Neuronal stem cell (in vitro differentiated cells): Measurements from ENCODE around the gene NAT16.

Source experiments
- DNase-seq: peaks from one replicate; pipeline ENCODE4 v3.0.0-alpha.2; 2013; ENCODE audit warnings: low spot score
- H2AFZ ChIP-seq: one replicate; pipeline ENCODE4 v1.6.1; 2013; ENCODE audit warnings: mild to moderate bottlenecking, low read length, inconsistent platforms
- H2AK5ac ChIP-seq: 2 replicates; pipeline ENCODE4 v1.6.1; 2013; ENCODE audit warnings: low read depth, mild to moderate bottlenecking, inconsistent platforms, low read length, moderate library complexity, mixed read lengths
- H2BK120ac ChIP-seq: 2 replicates; pipeline ENCODE4 v1.6.1; 2013; ENCODE audit warnings: low read depth, mild to moderate bottlenecking, inconsistent platforms, low read length, moderate library complexity, mixed read lengths
- H2BK12ac ChIP-seq: one replicate; pipeline ENCODE4 v1.6.1; 2013; ENCODE audit warnings: low read length, inconsistent platforms
- H2BK15ac ChIP-seq: 2 replicates; pipeline ENCODE4 v1.6.1; 2013; ENCODE audit warnings: mild to moderate bottlenecking, low read length, inconsistent platforms, mixed read lengths
- H2BK5ac ChIP-seq: one replicate; pipeline ENCODE4 v1.6.1; 2013; ENCODE audit warnings: inconsistent platforms, mild to moderate bottlenecking, low read length, moderate library complexity
- H3K14ac ChIP-seq: one replicate; pipeline ENCODE4 v1.6.1; 2013; ENCODE audit warnings: low read length, inconsistent platforms
- H3K18ac ChIP-seq: 2 replicates; pipeline ENCODE4 v1.6.1; 2013; ENCODE audit warnings: low read length, inconsistent platforms
- H3K23ac ChIP-seq: 2 replicates; pipeline ENCODE4 v1.6.1; 2013; ENCODE audit warnings: low read depth, mild to moderate bottlenecking, mixed read lengths, low read length, inconsistent platforms; ENCODE audit not compliant: poor library complexity
- H3K27ac ChIP-seq: replicated peaks from 3 replicates; pipeline ENCODE4 v1.5.1; 2013; ENCODE audit warnings: low read length, inconsistent platforms
- H3K27me3 ChIP-seq, 3 experiments: 2 replicates each; pipeline ENCODE4 v1.6.1; 2013; ENCODE audit warnings: low read length in 3 of 3, mild to moderate bottlenecking in 2 of 3, inconsistent platforms in 1 of 3, low read depth in 1 of 3, mixed read lengths in 1 of 3, moderate library complexity in 1 of 3; ENCODE audit not compliant: control insufficient read depth in 3 of 3, insufficient read depth in 3 of 3
- H3K36me3 ChIP-seq, 2 donors: replicated peaks in 1 of 2; 2 replicates each; pipeline ENCODE4 v1.6.1; 2013; ENCODE audit warnings: low read length in 2 of 2; ENCODE audit not compliant: control insufficient read depth in 2 of 2, insufficient read depth in 2 of 2
- H3K4ac ChIP-seq: 2 replicates; pipeline ENCODE4 v1.6.1; 2013; ENCODE audit warnings: inconsistent platforms, mild to moderate bottlenecking, low read length, moderate library complexity
- H3K4me1 ChIP-seq, 2 donors: 1 replicate in 1 of 2; 2 replicates in 1 of 2; pipeline ENCODE4 v1.6.1; 2013; ENCODE audit warnings: low read length in 2 of 2, low read depth in 1 of 2; ENCODE audit not compliant: control insufficient read depth in 2 of 2, insufficient read depth in 1 of 2
- H3K4me2 ChIP-seq: one replicate; pipeline ENCODE4 v1.6.1; 2013; ENCODE audit warnings: mild to moderate bottlenecking, low read length, inconsistent platforms; ENCODE audit not compliant: insufficient read depth, poor library complexity, severe bottlenecking
- H3K4me3 ChIP-seq, 2 donors: 2 replicates each; pipeline ENCODE4 v1.5.1; 2013; ENCODE audit warnings: low read length in 2 of 2, mild to moderate bottlenecking in 2 of 2, inconsistent platforms in 1 of 2, moderate library complexity in 1 of 2
- H3K79me1 ChIP-seq: one replicate; pipeline ENCODE4 v1.6.1; 2013; ENCODE audit warnings: low read depth, mild to moderate bottlenecking, inconsistent platforms, low read length, moderate library complexity
- H3K9ac ChIP-seq: one replicate; pipeline ENCODE4 v1.6.1; 2013; ENCODE audit warnings: mild to moderate bottlenecking, low read depth, low read length, inconsistent platforms; ENCODE audit not compliant: poor library complexity
- H3K9me3 ChIP-seq, 2 donors: replicated peaks in 1 of 2; 2 replicates each; pipeline versions ENCODE3 to v1.6.1; 2013; ENCODE audit warnings: low read length in 2 of 2, mild to moderate bottlenecking in 2 of 2, inconsistent platforms in 1 of 2, low read depth in 1 of 2, mixed read lengths in 1 of 2, moderate library complexity in 1 of 2; ENCODE audit not compliant: control insufficient read depth in 2 of 2, insufficient read depth in 1 of 2
- H4K8ac ChIP-seq: one replicate; pipeline ENCODE4 v1.6.1; 2013; ENCODE audit warnings: low read depth, mild to moderate bottlenecking, inconsistent platforms, low read length, moderate library complexity
- H4K91ac ChIP-seq: one replicate; pipeline ENCODE4 v1.6.1; 2013; ENCODE audit warnings: low read length, low read depth, mild to moderate bottlenecking, inconsistent platforms; ENCODE audit not compliant: poor library complexity
- WGBS, 2 donors: extraction: QIAGEN DNeasy Blood & Tissue Kit; methylation state at CpG; one replicate each; pipeline ENCODE4 v1.1.7; 2013; ENCODE audit warnings: missing lambda C conversion rate in 2 of 2, mixed read lengths in 1 of 2; ENCODE audit not compliant: insufficient read length in 2 of 2, insufficient replicate concordance in 1 of 2; ENCODE audit errors: extremely low coverage in 2 of 2; 5-methylcytosine and 5-hydroxymethylcytosine counted together

NAT16 gene

DNA sequence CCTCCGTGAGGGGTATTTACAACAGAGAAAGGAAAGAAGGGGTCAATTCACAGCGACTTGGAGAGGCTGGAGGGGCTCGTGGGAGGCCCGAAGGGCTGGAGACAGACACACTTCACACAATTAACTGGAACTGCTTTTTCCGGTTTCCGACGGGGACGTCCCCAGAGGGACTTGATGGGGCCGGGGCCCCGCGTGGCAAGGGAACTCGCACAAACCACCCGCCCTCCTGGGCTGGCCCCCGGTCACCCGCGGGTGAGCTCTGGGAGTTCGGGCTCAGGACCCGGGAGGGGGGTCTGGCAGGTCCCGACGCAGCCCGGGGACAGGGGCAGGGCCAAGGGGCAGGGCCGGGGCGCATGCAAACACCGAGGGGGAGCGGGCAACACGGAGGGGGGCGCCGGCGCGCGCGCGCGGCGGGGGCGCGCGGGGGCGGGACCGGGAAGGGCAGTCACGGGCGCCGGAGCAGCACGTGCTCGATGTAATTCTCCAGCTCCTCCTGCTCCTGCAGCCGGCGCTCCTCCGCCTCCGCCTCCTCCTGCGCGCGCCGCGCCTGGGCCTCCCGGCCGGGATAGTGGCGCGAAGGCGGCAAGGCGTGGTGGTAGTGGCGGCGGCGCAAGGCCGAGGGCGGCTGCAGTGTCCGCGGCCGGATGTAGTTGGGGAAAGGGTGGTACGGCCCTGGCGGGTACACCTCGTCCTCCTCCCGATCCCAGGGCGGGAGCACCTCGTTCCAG lies 17.4 kb downstream of the NAT16 start:
- Histone ChIP-seq H3K4me3 (peak overlapping the region; percentile 59 to 78), H3K27ac (peak overlapping the region; percentile 28)
- WGBS, 2 donors, result no CpG with 5 or more reads among the region's 74 CpGs

GRCh38 chr7:101161692-101162471 lies 18.2 kb downstream of the NAT16 start:
- peak overlapping the region; percentile 80 for H2AFZ ChIP-seq
- H3K23ac ChIP-seq, result no peak overlapping the region
- no peak overlapping the region for H3K14ac ChIP-seq
- H3K18ac ChIP-seq, result no peak overlapping the region
- peak overlapping the region; percentile 28 for H3K27ac ChIP-seq
- no peak overlapping the region for H2BK5ac ChIP-seq
- H3K79me1 ChIP-seq, result no peaks in the 10 kb centered on the region
- no peak overlapping the region for H4K91ac ChIP-seq
- H3K4me3 ChIP-seq, result peak overlapping the region in 1 of 2 donors; percentile 59
- H4K8ac ChIP-seq, result no peak overlapping the region
- no peak for DNase-seq
- peaks cover 23 to 39% of the 10 kb centered on the region in 2 donors for H3K4me1 ChIP-seq
- no peak overlapping the region for H2BK12ac ChIP-seq
- H3K4me2 ChIP-seq, result no peak overlapping the region
- H3K36me3 ChIP-seq, result peaks cover 4 to 31% of the 10 kb centered on the region in 2 donors
- no peaks in the 10 kb centered on the region for H3K9me3 ChIP-seq
- no peak overlapping the region for H3K9ac ChIP-seq
- WGBS, 2 donors, result no CpG with 5 or more reads among the region's 17 CpGs
- no peak overlapping the region for H2BK120ac ChIP-seq
- H2AK5ac ChIP-seq, result no peak overlapping the region
- no peak overlapping the region for H3K4ac ChIP-seq
- H2BK15ac ChIP-seq, result no peak overlapping the region
- H3K27me3 ChIP-seq, result peaks cover 0 to 33% (median 15%) of the 10 kb centered on the region in 3 experiments

More for the DNA sequence above, 17.4 kb downstream of the NAT16 start:
- Histone ChIP-seq H2BK120ac (no peak overlapping the region), H2BK12ac (peak overlapping the region; percentile 53), H2AK5ac (no peak overlapping the region), H3K36me3 (peaks cover 1 to 23% of the 10 kb centered on the region in 2 donors), H3K9ac (peak overlapping the region; percentile 89), H3K27me3 (peaks cover 0 to 41% (median 17%) of the 10 kb centered on the region in 3 experiments), H3K18ac (peak overlapping the region; percentile 95), H2BK5ac (no peak overlapping the region), H3K79me1 (no peaks in the 10 kb centered on the region), H3K23ac (peak overlapping the region; percentile 90), H3K4me2 (peak overlapping the region; percentile 86), H3K9me3 (no peaks in the 10 kb centered on the region), H3K4ac (no peak overlapping the region), H2BK15ac (peak overlapping the region; percentile 24), H4K8ac (no peak overlapping the region), H3K4me1 (peaks cover 28 to 46% of the 10 kb centered on the region in 2 donors), H4K91ac (no peak overlapping the region), H3K14ac (no peak overlapping the region), H2AFZ (peak overlapping the region; percentile 80)
- no peak for DNase-seq

- DNase-seq, result no peak
- H3K23ac ChIP-seq, result no peak overlapping the region
- H3K4me3 ChIP-seq, result no peak overlapping the region
Measured at GRCh38 chr7:101160910-101161309, 19.2 kb downstream of the NAT16 start.

More at GRCh38 chr7:101160910-101161309, 19.2 kb downstream of the NAT16 start:
- H2BK5ac ChIP-seq, result no peak overlapping the region
- peaks cover 18 to 34% of the 10 kb centered on the region in 2 donors for H3K4me1 ChIP-seq
- H3K4ac ChIP-seq, result no peak overlapping the region
- no peak overlapping the region for H2AFZ ChIP-seq
- peaks cover 0 to 25% (median 13%) of the 10 kb centered on the region in 3 experiments for H3K27me3 ChIP-seq
- H3K9ac ChIP-seq, result no peak overlapping the region
- H3K14ac ChIP-seq, result no peak overlapping the region
- H3K79me1 ChIP-seq, result no peaks in the 10 kb centered on the region
- no peak overlapping the region for H3K18ac ChIP-seq
- H3K9me3 ChIP-seq, result no peaks in the 10 kb centered on the region
- H3K4me2 ChIP-seq, result no peak overlapping the region
- no peak overlapping the region for H4K8ac ChIP-seq
- no peak overlapping the region for H2BK15ac ChIP-seq
- no peak overlapping the region for H2BK120ac ChIP-seq
- H2AK5ac ChIP-seq, result no peak overlapping the region
- H4K91ac ChIP-seq, result no peak overlapping the region
- no peak overlapping the region for H2BK12ac ChIP-seq
- H3K27ac ChIP-seq, result no peak overlapping the region
- H3K36me3 ChIP-seq, result peaks cover 4 to 37% of the 10 kb centered on the region in 2 donors
